CD4-positive, alpha-beta T cell treated with Interleukin-2 at 100 ng/mL for 4 hours (primary cell): ENCODE results near the gene SHOX.

ENCODE experiments used
- DNase-seq: peaks from one replicate; pipeline ENCODE4 v3.0.0-alpha.2; 2020; ENCODE audit warnings: low spot score

The SHOX gene

DNA sequence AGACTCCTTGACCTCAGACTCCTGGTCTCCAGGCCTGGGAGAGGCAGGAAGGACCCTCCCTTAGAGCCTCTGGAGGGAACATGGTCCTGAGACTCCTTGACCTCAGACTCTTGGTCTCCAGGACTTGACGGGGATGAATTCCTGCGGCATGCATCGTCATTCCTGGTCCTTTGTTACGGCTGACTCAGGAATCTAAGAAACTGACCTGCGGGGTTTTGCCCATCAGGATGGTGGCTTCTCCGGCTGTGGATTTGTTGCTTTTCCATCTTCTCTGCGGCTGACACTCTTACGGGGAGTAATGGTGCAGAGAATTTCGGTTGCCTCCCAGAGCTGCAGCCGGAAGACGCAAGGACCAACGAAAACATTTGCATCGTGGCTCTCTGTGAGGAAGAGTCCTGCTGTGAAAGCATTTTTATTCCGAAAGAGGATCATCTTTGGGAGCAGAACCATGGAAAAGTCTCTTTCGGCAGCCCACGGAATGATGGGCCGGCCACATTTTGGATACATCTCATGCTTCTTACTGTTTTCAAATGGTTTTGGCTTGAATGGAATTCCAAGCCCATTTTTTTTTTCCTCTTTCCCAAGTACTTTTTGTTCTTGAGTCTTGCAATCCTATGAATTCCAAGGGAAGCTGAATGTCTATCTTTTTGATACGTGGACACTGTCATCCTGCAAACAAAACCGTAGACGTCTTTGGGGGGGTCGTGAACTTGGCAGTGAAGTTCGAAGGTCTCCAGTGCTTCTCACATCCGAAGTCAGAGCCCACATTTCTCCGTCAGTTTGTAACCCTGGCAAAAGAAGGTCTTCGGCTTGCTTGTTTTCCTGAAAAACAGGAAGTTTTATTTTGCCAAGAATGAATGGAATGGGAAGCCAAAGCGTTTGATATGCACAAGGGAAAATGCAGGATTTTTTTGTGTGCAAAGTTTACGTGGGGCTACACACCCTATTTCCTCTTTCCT lies 36.5 kb downstream of the SHOX start:
- DNase-seq, result no peak

DNA sequence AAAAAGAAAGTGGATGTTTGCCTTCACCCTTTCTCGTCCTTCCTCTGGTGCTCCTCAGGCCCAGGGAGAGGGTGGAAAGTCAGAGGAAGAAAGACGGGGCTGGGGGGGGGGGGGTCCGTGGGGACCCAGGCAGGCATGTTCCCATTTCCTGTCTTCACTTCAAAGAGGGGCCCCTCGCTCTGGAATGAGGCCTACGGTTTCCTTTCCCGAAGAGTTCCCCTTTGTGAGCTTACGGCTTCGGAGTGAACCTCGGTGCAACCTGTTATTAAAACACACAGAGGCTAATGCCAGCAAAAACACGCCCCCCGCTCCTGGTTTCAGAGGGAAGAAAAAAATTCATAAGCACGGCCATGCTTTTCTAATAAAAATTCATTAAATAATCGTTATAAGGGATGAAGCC lies 40.1 kb downstream of the SHOX start:
- no peak for DNase-seq

DNA sequence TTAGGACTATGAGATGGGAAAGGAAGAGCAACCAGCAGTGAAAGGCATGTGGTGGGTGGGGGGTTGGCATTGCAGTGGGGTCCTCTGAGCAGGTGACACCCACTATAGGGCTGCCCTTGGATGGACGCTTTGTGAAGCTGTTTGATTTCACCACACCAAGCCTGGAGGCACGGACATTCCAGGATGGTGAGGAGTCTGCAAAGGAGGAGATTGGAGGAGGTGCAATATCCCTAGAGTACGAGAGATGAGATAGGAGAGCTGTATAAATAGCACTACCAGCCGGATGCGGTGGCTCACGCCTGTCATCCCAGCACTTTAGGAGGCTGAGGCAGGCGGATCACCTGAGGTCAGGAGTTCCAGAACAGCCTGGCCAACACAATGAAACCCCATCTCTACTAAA lies 42.3 kb downstream of the SHOX start:
- no peak for DNase-seq

DNA sequence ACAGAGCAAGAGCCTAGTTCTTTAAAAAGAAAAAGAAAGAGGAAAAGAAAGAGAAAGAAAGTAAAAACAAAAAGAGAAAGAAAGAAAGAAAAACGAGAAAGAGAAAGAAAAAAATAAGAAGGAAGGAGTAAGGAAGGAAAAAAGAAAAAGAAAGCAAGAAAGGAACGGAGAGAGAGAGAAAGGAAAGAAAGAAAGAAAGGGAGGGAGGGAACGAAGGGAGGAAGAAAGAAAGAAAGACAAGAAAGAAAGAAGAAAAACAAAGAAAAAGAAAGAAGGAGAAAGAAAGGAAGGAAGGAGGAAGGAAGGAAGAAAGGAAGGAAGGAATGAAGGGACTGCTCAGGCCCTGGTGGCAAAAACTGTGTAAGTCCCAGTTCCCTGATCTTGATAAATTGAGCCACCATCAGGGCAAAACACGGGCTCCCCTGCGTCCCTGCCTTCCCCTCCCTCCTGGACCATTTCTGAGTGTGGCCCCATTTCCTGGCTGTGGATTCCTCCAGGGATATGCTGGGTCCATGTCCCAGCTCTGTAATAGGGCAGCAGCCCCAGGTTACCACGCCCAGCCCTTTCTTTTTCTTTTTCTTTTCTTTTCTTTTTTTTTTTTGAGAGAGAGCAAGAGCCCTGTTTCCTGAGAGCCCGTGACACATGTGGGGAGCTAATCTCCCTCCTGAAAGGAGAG lies 44.8 kb downstream of the SHOX start:
- no peak for DNase-seq

DNA sequence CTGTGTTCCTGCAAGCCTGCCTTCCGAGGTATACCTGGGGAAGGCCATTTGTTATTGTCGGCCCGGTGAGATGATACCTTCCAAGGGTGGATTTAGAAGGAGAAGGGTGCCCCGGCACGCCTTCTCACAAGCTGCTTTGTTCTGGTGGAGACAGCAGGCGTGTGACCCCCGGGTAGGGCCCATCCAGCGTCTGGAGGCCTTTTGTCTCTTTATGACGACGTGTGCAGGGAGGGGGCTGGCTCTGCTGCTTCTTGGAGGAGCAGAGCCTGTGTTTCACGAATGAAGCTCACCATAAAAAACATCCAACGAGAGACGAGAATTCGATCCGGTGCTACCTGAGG lies 45.3 kb downstream of the SHOX start:
- no peak for DNase-seq

DNA sequence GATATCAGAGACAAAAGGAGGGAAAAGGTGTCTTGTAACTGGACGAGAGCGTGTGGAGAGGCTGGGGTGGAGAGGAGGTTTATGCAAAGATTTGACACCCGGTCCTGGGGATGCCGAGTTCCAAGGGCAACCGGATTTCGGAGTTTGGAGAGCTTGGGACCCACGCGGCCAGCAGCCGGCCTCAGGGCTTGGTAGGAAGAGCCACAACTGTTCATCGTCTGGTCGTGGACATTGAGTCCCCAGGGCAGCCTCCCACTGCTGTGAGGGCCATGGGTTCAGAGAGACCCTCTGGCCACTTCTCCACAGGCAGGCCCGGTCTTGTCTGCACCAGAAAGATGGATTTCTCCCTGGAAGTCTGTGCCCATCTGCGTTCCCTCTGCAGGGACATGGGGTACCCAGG lies 46.8 kb downstream of the SHOX start:
- no peak for DNase-seq

DNA sequence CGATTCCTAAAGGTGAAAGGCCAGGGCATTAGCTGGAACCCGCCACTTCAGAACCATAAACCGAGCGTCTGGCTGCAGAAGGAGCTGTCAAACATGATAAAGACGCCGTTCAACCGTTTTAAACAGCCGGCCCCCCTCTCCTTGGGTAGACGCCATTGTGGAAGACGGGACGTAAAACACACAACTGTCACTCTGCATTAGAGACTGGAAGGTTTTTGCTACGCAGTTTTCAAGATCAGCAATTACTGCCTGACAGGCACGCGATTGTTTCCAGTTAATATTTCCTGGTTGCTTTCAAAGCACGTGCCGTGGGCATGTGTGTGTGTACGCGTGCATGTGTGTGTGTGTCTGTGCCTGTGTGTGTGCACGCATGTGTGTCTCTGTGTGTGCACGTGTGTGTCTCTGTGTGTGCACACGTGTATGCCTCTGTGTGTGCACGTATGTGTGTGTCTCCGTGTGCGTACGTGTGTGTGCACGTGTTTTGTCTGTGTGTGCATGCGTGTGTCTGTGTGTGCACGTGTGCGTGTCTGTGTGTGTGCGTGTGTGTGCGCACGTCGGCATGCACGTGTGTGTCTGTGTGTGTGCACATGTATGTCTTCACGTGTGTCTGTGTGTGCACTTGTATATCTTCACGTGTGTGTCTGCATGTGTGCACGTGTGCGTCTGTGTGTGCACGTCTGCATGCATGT lies 48.8 kb downstream of the SHOX start:
- DNase-seq, result no peak

DNA sequence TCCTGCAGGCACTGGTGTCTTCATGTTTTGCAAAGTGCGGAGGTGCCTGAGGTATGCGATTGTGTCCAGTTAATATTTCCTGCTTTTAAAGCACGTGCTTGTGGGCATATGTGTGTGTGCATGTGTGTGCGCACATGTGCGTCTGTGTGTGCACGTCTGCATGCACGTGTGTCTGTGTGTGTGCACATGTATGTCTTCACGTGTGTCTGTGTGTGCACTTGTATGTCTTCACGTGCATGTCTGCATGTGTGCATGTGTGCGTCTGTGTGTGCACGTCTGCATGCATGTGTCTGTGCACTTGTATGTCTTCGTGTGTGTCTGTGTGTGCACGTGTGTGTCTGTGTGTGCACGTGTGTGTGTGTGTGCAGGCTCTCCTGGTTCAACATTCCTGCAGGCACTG lies 49.5 kb downstream of the SHOX start:
- no peak for DNase-seq

DNA sequence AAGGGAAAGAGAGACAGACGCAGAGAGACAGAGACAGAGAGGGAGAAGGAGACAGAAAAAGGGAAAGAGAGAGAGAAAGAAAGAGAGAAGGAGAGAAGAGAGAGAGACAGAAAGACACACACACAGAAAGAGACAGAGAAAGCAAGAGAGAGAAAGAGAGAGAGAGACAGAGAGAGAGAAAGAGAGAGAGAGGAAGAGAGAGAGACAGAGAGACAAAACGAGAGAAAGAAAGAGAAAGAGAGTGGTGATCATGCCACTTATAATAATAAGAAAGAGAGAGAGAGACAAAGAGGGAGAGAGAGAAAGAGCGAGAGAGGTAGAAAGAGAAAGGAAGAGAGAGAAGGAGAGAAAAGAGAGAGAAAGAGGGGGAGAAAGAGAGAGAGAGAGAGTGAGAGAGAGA lies 51.4 kb downstream of the SHOX start:
- DNase-seq, result no peak

DNA sequence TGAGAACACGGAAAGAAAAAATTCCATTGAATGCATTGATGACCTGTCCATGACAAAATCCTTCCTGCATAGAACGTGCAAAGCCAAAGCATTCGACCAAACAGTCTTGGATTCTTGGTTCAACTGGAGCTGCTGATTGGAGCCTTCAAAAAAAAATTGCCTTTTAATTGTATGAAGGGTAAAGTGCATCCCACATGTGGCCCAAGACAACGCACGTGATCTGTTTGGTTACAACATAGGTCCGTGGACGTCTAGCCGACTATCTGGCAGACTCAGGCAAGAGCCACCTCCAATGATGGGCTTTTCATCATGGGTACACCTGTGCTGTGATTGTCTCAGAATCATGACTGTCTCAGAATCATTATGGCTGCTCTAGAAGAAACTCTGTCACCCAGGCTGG lies 52.3 kb downstream of the SHOX start:
- DNase-seq, result no peak

DNA sequence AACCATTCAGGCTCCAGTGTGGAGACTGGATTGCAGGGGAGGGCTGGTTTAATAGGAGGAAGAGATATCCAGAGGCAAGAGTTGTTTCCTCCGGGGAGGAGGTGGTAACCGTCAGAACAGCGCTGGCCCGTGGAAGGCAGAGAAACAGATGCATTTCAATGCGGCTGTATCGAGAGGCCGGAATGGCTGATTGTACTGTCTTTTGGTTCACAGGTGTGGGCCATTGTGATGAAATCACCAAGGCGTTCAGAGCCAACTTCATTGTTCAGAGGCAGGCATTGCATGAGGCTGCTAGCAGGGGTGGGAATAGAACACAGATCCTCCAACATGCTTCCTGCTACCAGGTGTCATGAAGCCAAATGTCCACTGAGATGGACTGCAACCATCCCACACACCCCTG lies 53.0 kb downstream of the SHOX start:
- no peak for DNase-seq

DNA sequence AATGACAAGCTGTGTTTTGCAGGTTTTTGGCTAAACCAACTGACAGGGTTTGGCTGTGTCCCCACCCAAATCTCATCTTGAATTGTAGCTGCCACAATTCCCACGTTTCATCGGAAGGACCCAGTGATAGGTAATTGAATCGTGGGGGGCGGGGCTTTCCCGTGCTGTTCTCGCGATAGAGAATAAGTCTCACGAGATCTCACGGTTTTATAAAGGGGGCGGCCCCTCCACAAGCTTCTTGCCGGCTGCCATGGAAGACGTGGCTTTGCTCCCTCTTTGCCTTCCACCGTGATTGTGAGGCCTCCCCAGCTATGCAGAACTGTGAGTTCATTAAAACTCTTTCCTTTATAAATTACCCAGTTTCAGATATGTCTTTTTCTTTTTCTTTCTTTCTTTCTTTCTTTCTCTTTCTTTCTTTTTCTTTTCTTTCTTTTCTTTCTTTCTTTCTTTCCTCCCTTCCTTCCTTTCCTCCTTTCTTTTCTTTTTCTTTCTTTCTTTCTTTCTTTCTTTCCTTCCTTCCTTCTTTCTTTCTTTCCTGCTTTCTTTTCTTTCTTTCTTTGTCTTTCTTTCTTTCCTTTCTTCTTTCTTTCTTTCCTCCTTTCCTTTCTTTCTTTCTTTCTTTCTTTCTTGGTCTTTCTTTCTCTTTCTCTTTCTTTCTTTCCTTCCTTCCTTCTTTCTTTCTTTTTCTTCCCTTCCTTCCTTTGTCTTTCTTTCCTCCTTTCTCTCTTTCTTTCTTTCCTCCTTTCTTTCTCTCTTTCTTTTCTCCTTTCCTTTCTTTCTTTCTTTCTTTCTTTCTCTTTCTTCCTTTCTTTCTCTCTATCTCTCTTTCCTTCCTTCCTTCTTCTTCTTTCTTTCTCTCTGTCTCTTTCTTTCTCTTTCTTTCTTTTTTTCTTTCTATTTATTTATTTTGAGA lies 54.8 kb downstream of the SHOX start:
- no peak for DNase-seq

DNA sequence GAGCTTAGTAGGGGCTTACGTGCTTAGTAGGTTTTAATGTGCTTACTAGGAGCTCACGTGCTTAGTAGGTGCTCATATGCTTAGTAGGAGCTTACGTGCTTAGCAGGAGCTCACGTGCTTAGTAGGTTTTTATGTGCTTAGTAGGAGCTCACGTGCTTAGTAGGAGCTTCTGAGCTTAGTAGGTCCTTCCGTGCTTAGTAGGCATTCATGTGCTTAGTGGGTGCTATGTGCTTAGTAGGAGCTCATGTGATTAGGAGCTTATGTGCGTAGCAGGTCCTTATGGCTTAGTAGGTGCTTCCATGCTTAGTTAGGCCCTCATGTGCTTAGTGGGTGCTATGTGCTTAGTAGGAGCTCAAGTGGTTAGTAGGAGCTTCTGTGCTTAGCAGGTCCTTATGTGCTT lies 59.4 kb downstream of the SHOX start:
- DNase-seq, result no peak

DNA sequence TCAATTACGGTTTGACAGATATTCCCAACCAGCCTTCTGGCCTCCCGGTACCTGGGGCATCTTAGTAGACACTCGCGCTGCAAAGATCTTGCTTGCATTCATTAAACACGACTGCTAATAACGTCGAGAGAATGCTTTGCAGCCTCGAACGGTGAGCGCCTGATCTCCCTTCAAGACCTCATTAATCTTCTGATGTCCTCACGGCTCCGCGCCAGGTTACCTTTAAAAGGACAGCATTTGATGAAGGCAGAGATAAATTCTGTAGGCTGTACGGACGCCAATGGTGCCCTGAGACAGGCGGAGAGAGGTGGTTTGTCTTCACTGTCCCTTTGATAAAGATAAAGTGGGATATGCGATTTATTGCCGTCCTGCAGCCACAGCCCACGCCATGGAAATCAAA lies 64.2 kb downstream of the SHOX start:
- no peak for DNase-seq

DNA sequence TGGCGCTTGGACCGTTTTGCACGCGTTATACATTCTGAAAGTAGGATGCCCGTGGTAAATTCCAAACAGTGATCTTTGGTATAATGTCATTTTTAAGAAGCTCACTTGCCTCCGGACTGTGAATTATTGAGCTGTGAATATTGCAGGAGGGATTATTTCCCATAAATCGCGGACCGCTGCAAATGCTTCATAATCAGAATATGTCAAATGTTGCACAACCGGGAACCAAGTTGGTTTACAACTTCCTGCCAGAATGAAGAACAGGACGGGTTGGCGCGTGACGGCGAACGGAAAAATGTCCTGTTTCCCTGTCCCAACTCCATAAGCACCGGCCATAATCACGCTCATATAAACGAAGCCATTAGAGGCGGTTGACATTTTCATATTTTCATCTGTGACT lies 67.6 kb downstream of the SHOX start:
- no peak for DNase-seq

DNA sequence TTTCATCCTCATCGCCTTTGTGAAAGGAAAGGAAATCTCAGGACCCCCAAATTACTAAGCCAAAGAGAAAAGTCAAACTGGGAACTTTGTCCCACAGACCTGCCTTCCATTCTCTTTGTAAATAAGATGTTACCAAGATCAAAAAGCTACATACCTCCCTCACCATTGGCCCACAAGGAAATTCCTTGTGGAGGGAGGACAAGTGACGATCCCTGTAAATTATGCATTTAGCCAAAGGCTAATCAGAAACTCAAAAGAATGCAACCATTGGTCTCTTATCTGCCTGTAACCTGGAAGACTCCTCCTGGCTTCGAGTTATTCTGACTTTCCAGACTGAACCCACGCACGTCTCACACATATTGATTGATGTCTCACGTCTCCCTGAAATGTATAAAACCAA lies 70.3 kb downstream of the SHOX start:
- no peak for DNase-seq

DNA sequence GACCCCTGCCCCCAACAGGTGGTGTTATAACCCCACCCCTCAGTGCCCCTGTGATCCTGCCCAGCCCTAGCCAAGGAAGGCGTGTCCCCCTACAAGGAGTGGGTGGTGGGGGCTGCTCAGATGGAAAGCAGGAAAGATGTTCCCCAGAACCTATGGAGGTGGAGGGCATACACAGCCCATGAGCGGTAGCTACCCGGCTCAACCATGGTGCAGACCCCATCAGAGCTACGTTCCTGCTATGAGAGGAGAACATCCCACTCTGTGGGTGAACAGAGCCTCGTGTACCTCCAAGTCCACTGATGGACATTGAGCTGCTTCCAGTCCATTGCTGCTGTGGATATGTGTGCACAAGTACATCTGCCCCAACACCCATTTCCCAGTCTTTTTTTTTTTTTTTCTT lies 71.1 kb downstream of the SHOX start:
- DNase-seq, result no peak

DNA sequence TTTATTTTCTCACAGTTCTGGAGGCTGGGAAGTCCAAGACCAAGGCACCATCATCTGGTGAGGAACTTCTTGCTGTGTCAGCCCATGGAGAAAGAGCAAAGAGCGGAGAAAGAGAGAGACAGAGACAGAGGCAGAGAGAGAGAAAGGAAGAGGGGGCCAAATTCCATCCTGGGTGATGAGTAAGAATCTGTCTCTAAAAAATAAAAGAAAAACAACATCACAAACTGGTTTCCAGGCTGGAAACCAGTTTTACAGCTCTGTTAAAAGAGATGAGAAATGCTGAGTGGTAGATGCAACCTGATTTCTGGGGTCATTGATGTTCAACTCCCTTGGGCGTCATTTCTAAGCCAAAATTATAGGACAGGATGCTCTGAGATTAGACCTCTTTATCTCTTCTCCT lies 72.9 kb downstream of the SHOX start:
- DNase-seq, result no peak

DNA sequence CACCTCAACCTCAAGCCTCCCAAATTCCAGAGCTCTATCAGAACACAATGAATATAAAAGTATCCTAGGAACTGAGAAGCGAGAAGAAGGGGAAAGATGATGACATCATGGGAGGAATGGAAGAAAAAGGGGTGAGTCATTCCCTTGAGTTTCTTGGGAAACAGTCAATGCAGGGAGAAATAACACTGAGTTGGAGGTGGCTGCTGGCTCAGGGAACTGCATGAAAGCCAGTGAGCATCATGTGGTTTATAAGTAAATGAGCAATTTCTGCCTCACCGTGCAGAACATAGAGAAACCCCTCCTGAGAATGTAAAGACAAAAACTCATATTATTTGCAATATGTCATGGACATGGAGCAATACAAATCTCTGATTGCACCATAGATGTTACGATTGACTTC lies 73.3 kb downstream of the SHOX start:
- DNase-seq, result no peak
